ENCODE measurements around the gene DISC1.

DNA sequence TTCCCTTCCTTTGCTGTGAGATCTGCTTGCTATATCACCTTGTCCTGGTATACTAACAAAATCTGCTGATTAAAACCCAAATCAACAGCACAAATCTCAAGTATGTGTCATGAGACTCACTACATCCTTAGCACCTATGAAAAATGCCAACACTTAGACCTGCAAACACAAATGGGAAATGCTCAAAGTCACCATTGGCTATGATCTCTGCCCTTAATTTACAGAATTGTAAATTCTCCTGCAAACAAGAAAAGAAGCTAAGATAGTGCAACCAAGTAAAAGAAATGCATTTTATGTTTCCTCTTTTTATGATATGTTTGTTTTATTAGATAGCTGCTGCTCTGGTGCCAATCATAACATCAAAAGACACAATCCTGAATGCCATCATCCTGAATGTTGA is 80.8 kb downstream of the DISC1 start:
- TF ChIP-seq, protein P1, sequence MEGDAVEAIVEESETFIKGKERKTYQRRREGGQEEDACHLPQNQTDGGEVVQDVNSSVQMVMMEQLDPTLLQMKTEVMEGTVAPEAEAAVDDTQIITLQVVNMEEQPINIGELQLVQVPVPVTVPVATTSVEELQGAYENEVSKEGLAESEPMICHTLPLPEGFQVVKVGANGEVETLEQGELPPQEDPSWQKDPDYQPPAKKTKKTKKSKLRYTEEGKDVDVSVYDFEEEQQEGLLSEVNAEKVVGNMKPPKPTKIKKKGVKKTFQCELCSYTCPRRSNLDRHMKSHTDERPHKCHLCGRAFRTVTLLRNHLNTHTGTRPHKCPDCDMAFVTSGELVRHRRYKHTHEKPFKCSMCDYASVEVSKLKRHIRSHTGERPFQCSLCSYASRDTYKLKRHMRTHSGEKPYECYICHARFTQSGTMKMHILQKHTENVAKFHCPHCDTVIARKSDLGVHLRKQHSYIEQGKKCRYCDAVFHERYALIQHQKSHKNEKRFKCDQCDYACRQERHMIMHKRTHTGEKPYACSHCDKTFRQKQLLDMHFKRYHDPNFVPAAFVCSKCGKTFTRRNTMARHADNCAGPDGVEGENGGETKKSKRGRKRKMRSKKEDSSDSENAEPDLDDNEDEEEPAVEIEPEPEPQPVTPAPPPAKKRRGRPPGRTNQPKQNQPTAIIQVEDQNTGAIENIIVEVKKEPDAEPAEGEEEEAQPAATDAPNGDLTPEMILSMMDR (IDR thresholded peaks at IDR 0.05) = no peak
- no peak for TF ChIP-seq POLR2A (IDR thresholded peaks at IDR 0.05)
